ENCODE measurements around the gene MPC2. TPM values are rescaled to one million over a fixed set of nuclear protein-coding genes. Genes with fewer than 3 reads are reported as not detected.
"Not testable (repeated sequence)": the region's sequence is repeated elsewhere in the genome, so short reads cannot be mapped to it uniquely, and the experiment has no call there.

Gene MPC2
- total RNA-seq, 1 donor from 2014 or later, result 50.8 TPM

GRCh38 chr1:167935216-167936067, 1.4 kb downstream of the MPC2 start:
- Mint-ChIP-seq H3K9me3 (ENCODE audit: unreplicated experiment) (no peaks in the 10 kb centered on the region), H3K36me3 (ENCODE audit: unreplicated experiment) (no peaks in the 10 kb centered on the region), H3K4me3 (ENCODE audit: unreplicated experiment) (peak overlapping the region; percentile 89), H3K4me1 (ENCODE audit: unreplicated experiment) (peaks cover 41% of the 10 kb centered on the region), H3K27ac (ENCODE audit: unreplicated experiment) (peak overlapping the region; percentile 100), H3K27me3 (ENCODE audit: unreplicated experiment) (no peaks in the 10 kb centered on the region)
- no peak for DNase-seq (ENCODE audit: extremely low spot score, unreplicated experiment)
- TF ChIP-seq, protein P1, sequence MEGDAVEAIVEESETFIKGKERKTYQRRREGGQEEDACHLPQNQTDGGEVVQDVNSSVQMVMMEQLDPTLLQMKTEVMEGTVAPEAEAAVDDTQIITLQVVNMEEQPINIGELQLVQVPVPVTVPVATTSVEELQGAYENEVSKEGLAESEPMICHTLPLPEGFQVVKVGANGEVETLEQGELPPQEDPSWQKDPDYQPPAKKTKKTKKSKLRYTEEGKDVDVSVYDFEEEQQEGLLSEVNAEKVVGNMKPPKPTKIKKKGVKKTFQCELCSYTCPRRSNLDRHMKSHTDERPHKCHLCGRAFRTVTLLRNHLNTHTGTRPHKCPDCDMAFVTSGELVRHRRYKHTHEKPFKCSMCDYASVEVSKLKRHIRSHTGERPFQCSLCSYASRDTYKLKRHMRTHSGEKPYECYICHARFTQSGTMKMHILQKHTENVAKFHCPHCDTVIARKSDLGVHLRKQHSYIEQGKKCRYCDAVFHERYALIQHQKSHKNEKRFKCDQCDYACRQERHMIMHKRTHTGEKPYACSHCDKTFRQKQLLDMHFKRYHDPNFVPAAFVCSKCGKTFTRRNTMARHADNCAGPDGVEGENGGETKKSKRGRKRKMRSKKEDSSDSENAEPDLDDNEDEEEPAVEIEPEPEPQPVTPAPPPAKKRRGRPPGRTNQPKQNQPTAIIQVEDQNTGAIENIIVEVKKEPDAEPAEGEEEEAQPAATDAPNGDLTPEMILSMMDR (IDR thresholded peaks at IDR 0.05), result no peak

DNA sequence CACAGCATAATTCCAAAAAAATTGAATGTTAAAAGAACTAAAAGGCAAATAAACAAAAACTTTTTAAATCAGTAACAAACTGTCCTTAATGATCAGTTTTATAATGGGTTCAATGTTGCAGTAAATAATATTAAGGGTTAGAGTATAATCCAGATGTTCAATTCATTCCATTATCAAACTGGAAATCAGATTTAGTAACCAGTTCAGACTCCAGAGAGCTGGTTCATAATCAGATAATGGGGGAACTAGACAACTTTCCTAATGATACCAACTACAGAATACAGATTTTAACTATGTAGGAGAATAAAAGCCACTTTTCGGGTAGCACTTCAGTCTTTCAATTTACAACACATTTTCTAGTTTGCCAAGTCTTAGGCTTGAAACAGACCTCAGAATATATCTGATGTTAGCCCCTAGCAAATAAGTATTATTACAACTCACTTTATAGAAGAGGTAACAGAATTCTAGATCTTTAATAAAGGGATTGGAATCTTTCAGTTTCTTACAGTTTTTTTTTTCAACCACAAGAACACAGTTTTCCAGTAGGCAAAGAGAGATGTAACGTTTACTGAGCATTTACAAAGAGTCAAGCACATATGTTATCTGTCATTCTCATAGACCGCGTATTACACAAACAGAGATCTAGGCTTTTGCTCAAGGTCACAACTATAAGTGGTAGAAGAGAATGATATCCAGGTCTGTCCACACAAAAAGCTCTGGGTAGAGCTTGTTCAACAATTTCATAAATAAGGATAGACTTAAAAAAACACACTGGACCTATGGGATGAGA, 2.3 kb downstream of the MPC2 start:
- H3K27ac Mint-ChIP-seq (ENCODE audit: unreplicated experiment), result peak overlapping the region; percentile 100
- no peak for DNase-seq (ENCODE audit: extremely low spot score, unreplicated experiment)
- H3K9me3 Mint-ChIP-seq (ENCODE audit: unreplicated experiment), result no peaks in the 10 kb centered on the region
- peaks cover 39% of the 10 kb centered on the region for H3K4me1 Mint-ChIP-seq (ENCODE audit: unreplicated experiment)
- no peaks in the 10 kb centered on the region for H3K36me3 Mint-ChIP-seq (ENCODE audit: unreplicated experiment)
- TF ChIP-seq, protein P1 (IDR thresholded peaks at IDR 0.05), result no peak
- peak overlapping the region; percentile 89 for H3K4me3 Mint-ChIP-seq (ENCODE audit: unreplicated experiment)
- H3K27me3 Mint-ChIP-seq (ENCODE audit: unreplicated experiment), result no peaks in the 10 kb centered on the region

DNA sequence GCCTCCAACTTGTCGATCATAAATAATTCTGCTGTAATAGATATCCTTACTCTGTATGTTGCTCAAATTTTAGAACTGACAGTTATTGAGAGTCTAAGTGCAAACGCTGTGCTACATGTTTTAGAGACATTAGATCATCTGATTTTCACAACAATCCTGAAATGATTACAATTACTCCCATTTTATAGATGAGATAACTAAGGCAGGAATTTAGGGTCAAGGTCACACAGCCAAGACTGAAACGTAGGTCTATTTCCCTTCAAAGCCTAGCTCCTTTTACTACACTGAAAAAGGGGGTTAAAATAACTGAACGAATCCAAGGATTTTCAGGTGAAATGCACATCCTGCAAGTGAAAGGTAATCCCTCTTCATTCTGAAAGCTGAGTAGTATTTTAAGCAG, 3.1 kb downstream of the MPC2 start:
- TF ChIP-seq, protein P1 (IDR thresholded peaks at IDR 0.05), result no peak
- H3K4me3 Mint-ChIP-seq (ENCODE audit: unreplicated experiment), result no peak overlapping the region
- H3K27me3 Mint-ChIP-seq (ENCODE audit: unreplicated experiment), result no peaks in the 10 kb centered on the region
- no peaks in the 10 kb centered on the region for H3K36me3 Mint-ChIP-seq (ENCODE audit: unreplicated experiment)
- peaks cover 37% of the 10 kb centered on the region for H3K4me1 Mint-ChIP-seq (ENCODE audit: unreplicated experiment)
- no peaks in the 10 kb centered on the region for H3K9me3 Mint-ChIP-seq (ENCODE audit: unreplicated experiment)
- peak overlapping the region; percentile 62 for H3K27ac Mint-ChIP-seq (ENCODE audit: unreplicated experiment)
- no peak for DNase-seq (ENCODE audit: extremely low spot score, unreplicated experiment)

DNA sequence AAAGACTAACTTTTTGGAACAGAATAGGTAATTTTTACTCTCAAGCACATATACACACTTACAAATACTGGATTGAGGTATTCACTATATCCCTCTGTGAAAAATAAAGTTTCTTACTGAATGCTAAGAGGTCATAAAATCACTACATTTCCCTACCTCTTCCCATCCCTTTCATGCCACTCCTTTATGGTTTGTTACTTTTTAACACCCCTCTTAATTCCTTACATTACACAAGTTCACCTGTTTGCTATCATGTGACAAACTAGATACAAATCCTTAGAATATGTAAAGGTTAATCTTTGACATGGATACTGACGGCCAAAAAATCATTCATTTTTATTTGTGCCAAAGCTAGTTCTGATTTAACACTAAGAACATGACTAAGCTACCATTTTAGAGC, 7.1 kb downstream of the MPC2 start:
- no peaks in the 10 kb centered on the region for H3K9me3 Mint-ChIP-seq (ENCODE audit: unreplicated experiment)
- no peaks in the 10 kb centered on the region for H3K36me3 Mint-ChIP-seq (ENCODE audit: unreplicated experiment)
- peaks cover 33% of the 10 kb centered on the region for H3K4me1 Mint-ChIP-seq (ENCODE audit: unreplicated experiment)
- no peak overlapping the region for H3K4me3 Mint-ChIP-seq (ENCODE audit: unreplicated experiment)
- TF ChIP-seq, protein P1 (IDR thresholded peaks at IDR 0.05), result no peak
- H3K27me3 Mint-ChIP-seq (ENCODE audit: unreplicated experiment), result no peaks in the 10 kb centered on the region
- DNase-seq (ENCODE audit: extremely low spot score, unreplicated experiment), result no peak
- no peak overlapping the region for H3K27ac Mint-ChIP-seq (ENCODE audit: unreplicated experiment)

DNA sequence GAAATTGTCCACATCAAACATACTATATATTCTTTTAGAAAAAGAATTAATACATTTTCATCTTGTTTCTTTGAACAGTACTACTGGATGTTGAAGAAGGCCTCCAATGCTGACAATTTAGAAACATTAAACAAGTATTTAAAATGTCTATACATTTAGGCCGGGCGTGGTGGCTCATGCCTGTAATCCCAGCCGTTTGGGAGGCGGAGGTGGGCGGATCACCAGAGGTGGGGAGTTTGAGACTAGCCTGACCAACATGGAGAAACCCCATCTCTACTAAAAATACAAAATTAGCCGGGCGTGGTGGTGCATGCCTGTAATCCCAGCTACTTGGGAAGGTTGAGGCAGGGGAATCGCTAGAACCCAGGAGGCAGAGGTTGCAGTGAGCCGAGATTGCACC, 8.0 kb downstream of the MPC2 start:
- H3K27ac Mint-ChIP-seq (ENCODE audit: unreplicated experiment); H3K4me3 Mint-ChIP-seq (ENCODE audit: unreplicated experiment); H3K36me3 Mint-ChIP-seq (ENCODE audit: unreplicated experiment); DNase-seq (ENCODE audit: extremely low spot score, unreplicated experiment); H3K27me3 Mint-ChIP-seq (ENCODE audit: unreplicated experiment); H3K9me3 Mint-ChIP-seq (ENCODE audit: unreplicated experiment): not testable (repeated sequence)
- H3K4me1 Mint-ChIP-seq (ENCODE audit: unreplicated experiment), result peaks cover 25% of the 10 kb centered on the region
